Measurements from ENCODE around the gene POLR3G.

POLR3G gene

DNA sequence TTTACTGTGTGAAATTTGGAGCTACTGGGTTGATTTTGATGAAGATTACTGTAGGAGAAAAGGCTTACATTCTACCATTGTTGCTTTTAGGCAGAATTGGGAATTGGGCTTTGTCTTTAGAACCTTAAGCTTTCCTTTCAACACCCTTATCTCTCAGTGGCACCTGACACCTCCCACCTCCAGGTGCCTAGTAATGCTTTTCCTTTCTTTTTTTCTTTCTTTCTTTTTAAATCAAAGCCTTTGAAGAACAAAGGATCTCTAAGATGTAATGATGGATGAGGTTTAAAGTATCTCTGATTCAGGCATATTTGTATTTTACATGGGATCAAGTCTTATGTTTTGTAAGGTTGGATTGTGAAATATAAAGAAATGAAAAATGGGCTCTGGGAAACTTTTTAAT, 81.0 kb downstream of the POLR3G start:
- Histone ChIP-seq H3K9me3 (ENCODE audit: control insufficient read depth, insufficient read depth, low read length) (no peaks in the 10 kb centered on the region), H3K4me1 (ENCODE audit: control insufficient read depth, low read length) (no peaks in the 10 kb centered on the region), H3K27ac (ENCODE audit: low read depth, low read length) (no peak overlapping the region), H3K79me2 (ENCODE audit: control insufficient read depth, low read length) (no peaks in the 10 kb centered on the region), H3K27me3 (ENCODE audit: control insufficient read depth, low read length) (peaks cover 66% of the 10 kb centered on the region), H4K20me1 (ENCODE audit: control insufficient read depth, insufficient read depth, low read depth, low read length) (no peaks in the 10 kb centered on the region), H3F3A (ENCODE audit: control insufficient read depth, insufficient read depth) (no peaks in the 10 kb centered on the region), H3K36me3 (ENCODE audit: control insufficient read depth, low read length) (no peaks in the 10 kb centered on the region), H3K9me2 (replicated peaks; ENCODE audit: control insufficient read depth, low read length) (no peaks in the 10 kb centered on the region), H3K4me3 (ENCODE audit: low read length) (no peak overlapping the region), H3K4me2 (ENCODE audit: low read length) (no peak overlapping the region)
- no peak for TF ChIP-seq EZH2phosphoT487 (IDR thresholded peaks at IDR 0.05; ENCODE audit: borderline replicate concordance, low read length)
- no peak for TF ChIP-seq CTCF (IDR thresholded peaks at IDR 0.05; ENCODE audit: low read depth, low read length, poor library complexity, severe bottlenecking)

GRCh38 chr5:90557391-90557790, 82.7 kb downstream of the POLR3G start:
- Histone ChIP-seq H3K9me2 (replicated peaks; ENCODE audit: control insufficient read depth, low read length) (no peaks in the 10 kb centered on the region), H3F3A (ENCODE audit: control insufficient read depth, insufficient read depth) (no peaks in the 10 kb centered on the region), H3K9me3 (ENCODE audit: control insufficient read depth, insufficient read depth, low read length) (no peaks in the 10 kb centered on the region), H3K4me1 (ENCODE audit: control insufficient read depth, low read length) (no peaks in the 10 kb centered on the region), H3K4me3 (ENCODE audit: low read length) (no peak overlapping the region), H4K20me1 (ENCODE audit: control insufficient read depth, insufficient read depth, low read depth, low read length) (no peaks in the 10 kb centered on the region), H3K79me2 (ENCODE audit: control insufficient read depth, low read length) (no peaks in the 10 kb centered on the region), H3K36me3 (ENCODE audit: control insufficient read depth, low read length) (no peaks in the 10 kb centered on the region), H3K27me3 (ENCODE audit: control insufficient read depth, low read length) (peaks cover 66% of the 10 kb centered on the region), H3K4me2 (ENCODE audit: low read length) (no peak overlapping the region), H3K27ac (ENCODE audit: low read depth, low read length) (no peak overlapping the region)
- no peak for TF ChIP-seq EZH2phosphoT487 (IDR thresholded peaks at IDR 0.05; ENCODE audit: borderline replicate concordance, low read length)
- TF ChIP-seq CTCF (IDR thresholded peaks at IDR 0.05; ENCODE audit: low read depth, low read length, poor library complexity, severe bottlenecking): no peak

DNA sequence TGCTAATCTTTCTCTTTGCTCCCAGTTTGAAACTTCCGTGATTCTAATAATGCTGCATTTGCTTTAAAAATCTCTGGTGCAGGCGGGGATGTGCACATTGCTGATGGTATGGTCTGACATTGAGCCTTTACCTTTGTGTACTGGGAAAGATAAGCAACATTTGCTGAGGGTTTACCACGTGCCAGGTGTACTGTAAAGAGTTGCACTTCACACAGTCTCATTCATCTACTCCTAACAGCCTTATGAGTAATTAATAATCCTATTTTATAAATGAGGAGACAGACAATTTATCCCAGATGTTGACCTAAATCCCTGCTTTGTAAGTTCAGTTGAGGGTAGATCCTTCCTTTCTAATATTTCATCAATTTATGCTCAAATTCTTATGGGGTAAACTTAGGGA, 83.2 kb downstream of the POLR3G start:
- no peak overlapping the region for H3K27ac ChIP-seq (ENCODE audit: low read depth, low read length)
- H3K9me2 ChIP-seq (replicated peaks; ENCODE audit: control insufficient read depth, low read length): no peaks in the 10 kb centered on the region
- no peaks in the 10 kb centered on the region for H3K4me1 ChIP-seq (ENCODE audit: control insufficient read depth, low read length)
- no peaks in the 10 kb centered on the region for H4K20me1 ChIP-seq (ENCODE audit: control insufficient read depth, insufficient read depth, low read depth, low read length)
- no peaks in the 10 kb centered on the region for H3F3A ChIP-seq (ENCODE audit: control insufficient read depth, insufficient read depth)
- no peaks in the 10 kb centered on the region for H3K9me3 ChIP-seq (ENCODE audit: control insufficient read depth, insufficient read depth, low read length)
- H3K4me3 ChIP-seq (ENCODE audit: low read length): no peak overlapping the region
- H3K79me2 ChIP-seq (ENCODE audit: control insufficient read depth, low read length): no peaks in the 10 kb centered on the region
- peaks cover 61% of the 10 kb centered on the region for H3K27me3 ChIP-seq (ENCODE audit: control insufficient read depth, low read length)
- no peaks in the 10 kb centered on the region for H3K36me3 ChIP-seq (ENCODE audit: control insufficient read depth, low read length)
- TF ChIP-seq CTCF (IDR thresholded peaks at IDR 0.05; ENCODE audit: low read depth, low read length, poor library complexity, severe bottlenecking) (no peak), EZH2phosphoT487 (IDR thresholded peaks at IDR 0.05; ENCODE audit: borderline replicate concordance, low read length) (no peak)
- no peak overlapping the region for H3K4me2 ChIP-seq (ENCODE audit: low read length)
